Measurements from ENCODE around the gene TP53TG5. TPM values are rescaled to one million over a fixed set of nuclear protein-coding genes. Genes with fewer than 3 reads are reported as not detected.

TP53TG5 gene
- total and polyA plus RNA-seq, 2 of the 8 experiments (the other 6 are each of a cell fraction or from before 2014, with no cell fraction given), result not detected

DNA sequence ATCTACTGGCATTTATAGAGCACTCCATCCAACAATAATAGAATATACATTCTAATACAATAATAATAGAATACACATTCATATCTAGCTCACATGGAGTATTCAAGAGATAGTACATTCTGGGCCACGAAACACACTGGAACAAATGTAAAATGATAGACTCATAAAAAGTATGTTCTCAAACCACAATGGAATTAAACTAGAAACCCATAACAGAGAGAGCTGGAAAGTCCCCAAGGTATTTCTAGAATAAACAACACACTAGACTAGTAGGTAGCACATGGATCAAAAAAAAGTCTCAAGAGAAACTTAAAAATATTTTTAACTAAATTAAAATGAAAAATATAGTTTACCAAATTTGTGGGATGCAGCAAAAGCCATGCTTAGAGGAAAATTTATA lies 9.1 kb upstream of the TP53TG5 start (continued):
- TF ChIP-seq SRF (IDR thresholded peaks at IDR 0.05; ENCODE audit: low read depth, low read length), result no peak
- TF ChIP-seq BACH1 (IDR thresholded peaks at IDR 0.05; ENCODE audit: low read length), result no peak
- no peak for TF ChIP-seq YY1 (IDR thresholded peaks at IDR 0.05; ENCODE audit: low read depth, low read length)

Measured in H1 (cell line).